Fibroblast of lung (primary cell): ENCODE measurements around the gene SLC4A1AP. TPM values are rescaled to one million over a fixed set of nuclear protein-coding genes. Genes with fewer than 3 reads are reported as not detected.

ENCODE experiments used
- DNase-seq, 2 donors: peaks; one replicate each; pipeline versions ENCODE4 v3.0.0 to v3.0.0-alpha.2; 2010; ENCODE audit warnings: low read depth in 2 of 2
- H2AFZ ChIP-seq: 2 replicates; pipeline ENCODE4 v1.5.1; 2012; ENCODE audit warnings: low read length, control low read depth, inconsistent platforms
- H3K27ac ChIP-seq: 2 replicates; pipeline ENCODE4 v1.5.1; 2011; ENCODE audit warnings: low read length, control low read depth; ENCODE audit not compliant: insufficient read depth
- H3K27me3 ChIP-seq: 2 replicates; pipeline ENCODE4 v1.5.1; 2011; ENCODE audit warnings: mild to moderate bottlenecking, low read length; ENCODE audit not compliant: control insufficient read depth, insufficient read depth
- H3K36me3 ChIP-seq: 2 replicates; pipeline ENCODE4 v1.5.1; 2011; ENCODE audit warnings: low read length; ENCODE audit not compliant: control insufficient read depth, insufficient read depth
- H3K4me1 ChIP-seq: 2 replicates; pipeline ENCODE4 v1.5.1; 2011; ENCODE audit warnings: low read length; ENCODE audit not compliant: control insufficient read depth, insufficient read depth; ENCODE audit errors: extremely low read depth
- H3K4me2 ChIP-seq: 2 replicates; pipeline ENCODE4 v1.5.1; 2011; ENCODE audit warnings: low read length, control low read depth; ENCODE audit not compliant: insufficient read depth; ENCODE audit errors: extremely low read depth
- H3K4me3 ChIP-seq, 4 experiments: fragments of 200-600 bp in 1 of 4; sonication (generic) in 1 of 4; replicated peaks in 1 of 4; 2 replicates each; pipeline ENCODE4 v1.5.1; 2011 to 2016; ENCODE audit warnings: low read length in 4 of 4, low read depth in 3 of 4, mild to moderate bottlenecking in 3 of 4, control low read depth in 2 of 4, inconsistent platforms in 1 of 4, mixed read lengths in 1 of 4; ENCODE audit not compliant: insufficient read depth in 1 of 4; ENCODE audit errors: control extremely low read depth in 1 of 4
- H3K79me2 ChIP-seq: 2 replicates; pipeline ENCODE4 v1.5.1; 2012; ENCODE audit warnings: mild to moderate bottlenecking, low read length, inconsistent platforms; ENCODE audit not compliant: control insufficient read depth, insufficient read depth
- H3K9ac ChIP-seq: 2 replicates; pipeline ENCODE4 v1.5.1; 2011; ENCODE audit warnings: mild to moderate bottlenecking, low read length, control low read depth; ENCODE audit not compliant: insufficient read depth
- H3K9me3 ChIP-seq: 2 replicates; pipeline ENCODE4 v1.5.1; 2012; ENCODE audit warnings: low read depth, low read length; ENCODE audit not compliant: control insufficient read depth, insufficient read depth
- H4K20me1 ChIP-seq: 2 replicates; pipeline ENCODE4 v1.5.1; 2011; ENCODE audit warnings: low read length; ENCODE audit not compliant: control insufficient read depth, insufficient read depth; ENCODE audit errors: extremely low read depth
- EZH2 ChIP-seq: IDR thresholded peaks from 2 replicates; pipeline ENCODE4 v1.5.1; 2012; ENCODE audit warnings: low read length, control low read depth, mild to moderate bottlenecking; ENCODE audit errors: missing control alignments
- polyA plus RNA-seq, 2 donors: library from polyadenylated mRNA; depleted of rRNA in 1 of 2; stranded (reverse) in 1 of 2; unstranded in 1 of 2; fragments of >200 nt; gene quantifications; 2 replicates each; pipeline ENCODE4 v1.2.1, GENCODE V29; 2011 to 2012; ENCODE audit warnings: missing spikeins in 1 of 2
- total RNA-seq: library from RNA; depleted of rRNA; stranded (reverse); fragments of >200 nt; gene quantifications from 2 replicates; pipeline ENCODE4 v1.2.1, GENCODE V29; 2014
- TF ChIP-seq, protein P1 (sequence below), 2 donors: IDR thresholded peaks in 1 of 2; conservative IDR thresholded peaks in 1 of 2; 1 replicate in 1 of 2; 2 replicates in 1 of 2; pipeline ENCODE4 v1.5.1; 2011 to 2012; ENCODE audit warnings: low read length in 2 of 2, control low read depth in 1 of 2, inconsistent platforms in 1 of 2, low read depth in 1 of 2, mild to moderate bottlenecking in 1 of 2

Gene SLC4A1AP
- total and polyA plus RNA-seq, 2 donors (not counting 1 experiment from before 2014, with no cell fraction given) = 15.2 to 28.4 TPM

DNA sequence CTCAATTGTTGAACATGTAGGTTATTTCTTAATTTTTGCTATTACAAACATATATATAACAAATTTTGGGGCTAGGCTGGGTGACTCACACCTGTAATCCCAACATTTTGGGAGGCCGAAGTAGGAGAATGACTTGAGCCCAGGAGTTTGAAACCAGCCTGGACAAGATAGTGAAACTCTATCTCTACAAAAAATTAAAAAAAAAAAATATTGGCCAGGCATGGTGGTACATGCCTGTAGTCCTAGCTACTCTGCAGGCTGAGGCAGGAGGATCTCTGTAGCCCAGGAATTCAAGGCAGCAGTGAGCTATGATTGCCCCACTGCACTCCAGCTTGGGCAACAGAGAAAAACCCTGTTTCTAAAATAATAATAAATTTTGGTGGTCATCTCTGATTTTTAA, 23.5 kb downstream of the SLC4A1AP start:
- H3K79me2 ChIP-seq = no peaks in the 10 kb centered on the region
- no peak overlapping the region for H3K27ac ChIP-seq
- no peak overlapping the region for H3K9ac ChIP-seq
- DNase-seq = no peak
- no peaks in the 10 kb centered on the region for H4K20me1 ChIP-seq
- no peaks in the 10 kb centered on the region for H3K9me3 ChIP-seq
- no peaks in the 10 kb centered on the region for H3K27me3 ChIP-seq
- no peak overlapping the region for H2AFZ ChIP-seq
- no peak overlapping the region for H3K4me2 ChIP-seq
- no peak for TF ChIP-seq EZH2
- TF ChIP-seq, protein P1, sequence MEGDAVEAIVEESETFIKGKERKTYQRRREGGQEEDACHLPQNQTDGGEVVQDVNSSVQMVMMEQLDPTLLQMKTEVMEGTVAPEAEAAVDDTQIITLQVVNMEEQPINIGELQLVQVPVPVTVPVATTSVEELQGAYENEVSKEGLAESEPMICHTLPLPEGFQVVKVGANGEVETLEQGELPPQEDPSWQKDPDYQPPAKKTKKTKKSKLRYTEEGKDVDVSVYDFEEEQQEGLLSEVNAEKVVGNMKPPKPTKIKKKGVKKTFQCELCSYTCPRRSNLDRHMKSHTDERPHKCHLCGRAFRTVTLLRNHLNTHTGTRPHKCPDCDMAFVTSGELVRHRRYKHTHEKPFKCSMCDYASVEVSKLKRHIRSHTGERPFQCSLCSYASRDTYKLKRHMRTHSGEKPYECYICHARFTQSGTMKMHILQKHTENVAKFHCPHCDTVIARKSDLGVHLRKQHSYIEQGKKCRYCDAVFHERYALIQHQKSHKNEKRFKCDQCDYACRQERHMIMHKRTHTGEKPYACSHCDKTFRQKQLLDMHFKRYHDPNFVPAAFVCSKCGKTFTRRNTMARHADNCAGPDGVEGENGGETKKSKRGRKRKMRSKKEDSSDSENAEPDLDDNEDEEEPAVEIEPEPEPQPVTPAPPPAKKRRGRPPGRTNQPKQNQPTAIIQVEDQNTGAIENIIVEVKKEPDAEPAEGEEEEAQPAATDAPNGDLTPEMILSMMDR (conservative IDR thresholded peaks at IDR 0.05 in 1 of 2, IDR thresholded peaks at IDR 0.05 in 1 of 2; ENCODE audit: low read depth in 1 of 2, low read length in 2 of 2) = no peak
- peaks cover 6% of the 10 kb centered on the region for H3K36me3 ChIP-seq
- peaks cover 9% of the 10 kb centered on the region for H3K4me1 ChIP-seq
- no peak overlapping the region for H3K4me3 ChIP-seq

DNA sequence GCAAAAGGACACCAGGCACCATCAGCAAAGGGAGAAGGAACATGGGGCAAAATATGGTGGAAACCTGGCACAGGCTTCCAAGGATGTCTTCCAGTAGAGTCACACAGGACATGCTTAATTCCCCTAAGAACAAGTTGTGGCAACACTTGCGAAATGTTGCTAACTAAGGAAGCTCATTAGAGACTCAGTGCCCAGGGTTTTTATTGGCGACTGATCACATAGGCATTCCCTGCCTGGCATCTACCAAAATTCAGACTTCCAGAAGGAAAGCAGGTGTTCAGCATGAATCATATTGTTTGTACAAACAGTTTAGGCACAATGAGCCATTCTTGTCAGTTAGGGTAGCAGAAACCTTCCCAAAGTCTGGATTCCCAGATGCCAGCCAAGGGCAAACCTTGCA, 25.7 kb downstream of the SLC4A1AP start:
- TF ChIP-seq, protein P1 (conservative IDR thresholded peaks at IDR 0.05 in 1 of 2, IDR thresholded peaks at IDR 0.05 in 1 of 2; ENCODE audit: low read depth in 1 of 2, low read length in 2 of 2) = no peak
- TF ChIP-seq EZH2 = no peak
- H2AFZ ChIP-seq = no peak overlapping the region
- no peaks in the 10 kb centered on the region for H3K27me3 ChIP-seq
- no peak overlapping the region for H3K4me3 ChIP-seq
- peaks cover 4% of the 10 kb centered on the region for H3K36me3 ChIP-seq
- H3K27ac ChIP-seq = no peak overlapping the region
- no peak overlapping the region for H3K4me2 ChIP-seq
- DNase-seq = no peak
- H4K20me1 ChIP-seq = no peaks in the 10 kb centered on the region
- no peak overlapping the region for H3K9ac ChIP-seq
- no peaks in the 10 kb centered on the region for H3K9me3 ChIP-seq
- no peaks in the 10 kb centered on the region for H3K4me1 ChIP-seq
- no peaks in the 10 kb centered on the region for H3K79me2 ChIP-seq

DNA sequence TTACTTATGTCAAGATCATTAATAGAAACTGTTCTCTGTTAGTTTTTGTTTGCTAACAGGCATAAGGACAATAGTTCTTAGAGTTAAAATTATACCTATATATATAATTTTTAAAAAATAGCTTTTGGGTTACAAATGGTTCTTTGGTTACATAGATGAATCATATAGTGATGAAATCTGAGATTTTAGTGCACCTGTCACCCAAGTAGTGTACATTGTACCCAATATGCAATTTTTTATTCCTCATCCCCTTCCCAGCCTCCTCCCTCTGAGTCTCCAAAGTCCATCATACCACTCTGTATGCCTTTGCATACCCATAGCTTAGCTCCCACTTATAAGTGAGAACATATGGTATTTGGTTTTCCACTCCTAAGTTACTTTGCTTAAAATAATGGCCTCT, 26.4 kb downstream of the SLC4A1AP start:
- Histone ChIP-seq H3K4me3 (no peak overlapping the region), H2AFZ (no peak overlapping the region), H3K4me2 (no peak overlapping the region), H3K4me1 (no peaks in the 10 kb centered on the region), H4K20me1 (no peaks in the 10 kb centered on the region), H3K36me3 (peaks cover 4% of the 10 kb centered on the region), H3K9me3 (no peaks in the 10 kb centered on the region), H3K79me2 (no peaks in the 10 kb centered on the region), H3K9ac (no peak overlapping the region), H3K27ac (no peak overlapping the region), H3K27me3 (no peaks in the 10 kb centered on the region)
- no peak for DNase-seq
- no peak for TF ChIP-seq EZH2
- TF ChIP-seq, protein P1 (conservative IDR thresholded peaks at IDR 0.05 in 1 of 2, IDR thresholded peaks at IDR 0.05 in 1 of 2; ENCODE audit: low read depth in 1 of 2, low read length in 2 of 2) = no peak
